MM.1S (cell line): ENCODE results near the gene TRIM41.

Source experiments
- DNase-seq: peaks from one replicate; pipeline ENCODE4 v3.0.0-alpha.2; 2015
- H2AFZ ChIP-seq: fragments of 300-600 bp; sonication (generic); 2 replicates; pipeline ENCODE4 v1.6.0; 2016; ENCODE audit warnings: antibody characterized with exemption, low read length
- H3F3A ChIP-seq: fragments of 300-600 bp; sonication (generic); 2 replicates; pipeline ENCODE4 v1.6.1; 2016; ENCODE audit warnings: mild to moderate bottlenecking, antibody characterized with exemption, low read length, moderate library complexity, mixed read lengths; ENCODE audit not compliant: insufficient read depth
- H3K27ac ChIP-seq: fragments of 300-600 bp; sonication (generic); 2 replicates; pipeline ENCODE4 v1.5.1; 2016; ENCODE audit warnings: mild to moderate bottlenecking, low read length
- H3K27me3 ChIP-seq: fragments of 300-600 bp; sonication (generic); replicated peaks from 2 replicates; pipeline ENCODE4 v1.6.0; 2016; ENCODE audit warnings: low read length; ENCODE audit not compliant: insufficient read depth
- H3K36me3 ChIP-seq: fragments of 300-600 bp; sonication (generic); replicated peaks from 2 replicates; pipeline ENCODE4 v1.6.1; 2016; ENCODE audit warnings: mild to moderate bottlenecking, low read length, mixed read lengths; ENCODE audit not compliant: insufficient read depth
- H3K4me1 ChIP-seq: fragments of 300-600 bp; sonication (generic); 2 replicates; pipeline ENCODE4 v1.6.1; 2016; ENCODE audit warnings: low read length, mixed read lengths
- H3K4me2 ChIP-seq: fragments of 300-600 bp; sonication (generic); 2 replicates; pipeline ENCODE4 v1.6.0; 2016; ENCODE audit warnings: low read depth, low read length
- H3K4me3 ChIP-seq: fragments of 300-600 bp; sonication (generic); 2 replicates; pipeline ENCODE4 v1.5.1; 2016; ENCODE audit warnings: low read length, mixed read lengths
- H3K79me2 ChIP-seq: fragments of 300-600 bp; sonication (generic); 2 replicates; pipeline ENCODE4 v1.6.1; 2016; ENCODE audit warnings: mixed run types, low read length, mixed read lengths
- H3K9ac ChIP-seq: fragments of 300-600 bp; sonication (generic); 2 replicates; pipeline ENCODE4 v1.6.1; 2016; ENCODE audit warnings: low read length, mixed read lengths
- H3K9me2 ChIP-seq: fragments of 300-600 bp; sonication (generic); replicated peaks from 2 replicates; pipeline ENCODE4 v1.6.1; 2016; ENCODE audit warnings: mild to moderate bottlenecking, low read length, mixed read lengths; ENCODE audit not compliant: insufficient read depth
- H3K9me3 ChIP-seq: fragments of 300-600 bp; sonication (generic); replicated peaks from 2 replicates; pipeline ENCODE4 v1.6.1; 2016; ENCODE audit warnings: mild to moderate bottlenecking, low read length, mixed read lengths; ENCODE audit not compliant: insufficient read depth
- H4K20me1 ChIP-seq: fragments of 300-600 bp; sonication (generic); 2 replicates; pipeline ENCODE4 v1.6.1; 2016; ENCODE audit warnings: mild to moderate bottlenecking, low read length, moderate library complexity, mixed read lengths; ENCODE audit not compliant: insufficient read depth
- EZH2 ChIP-seq: fragments of 300-600 bp; sonication (generic); optimal IDR thresholded peaks from 2 replicates; pipeline ENCODE3; 2017; ENCODE audit warnings: low read depth, mild to moderate bottlenecking, antibody characterized with exemption, low read length, mixed read lengths
- EZH2phosphoT487 ChIP-seq: fragments of 300-600 bp; sonication (generic); IDR thresholded peaks from 2 replicates; pipeline ENCODE4 v1.6.1; 2018; ENCODE audit warnings: antibody characterized with exemption, low read length
- TF ChIP-seq, protein P1 (sequence below): fragments of 300-600 bp; sonication (generic); IDR thresholded peaks from 2 replicates; pipeline ENCODE4 v1.5.1; 2016; ENCODE audit warnings: antibody characterized with exemption, low read length, mixed read lengths

TRIM41 gene

DNA sequence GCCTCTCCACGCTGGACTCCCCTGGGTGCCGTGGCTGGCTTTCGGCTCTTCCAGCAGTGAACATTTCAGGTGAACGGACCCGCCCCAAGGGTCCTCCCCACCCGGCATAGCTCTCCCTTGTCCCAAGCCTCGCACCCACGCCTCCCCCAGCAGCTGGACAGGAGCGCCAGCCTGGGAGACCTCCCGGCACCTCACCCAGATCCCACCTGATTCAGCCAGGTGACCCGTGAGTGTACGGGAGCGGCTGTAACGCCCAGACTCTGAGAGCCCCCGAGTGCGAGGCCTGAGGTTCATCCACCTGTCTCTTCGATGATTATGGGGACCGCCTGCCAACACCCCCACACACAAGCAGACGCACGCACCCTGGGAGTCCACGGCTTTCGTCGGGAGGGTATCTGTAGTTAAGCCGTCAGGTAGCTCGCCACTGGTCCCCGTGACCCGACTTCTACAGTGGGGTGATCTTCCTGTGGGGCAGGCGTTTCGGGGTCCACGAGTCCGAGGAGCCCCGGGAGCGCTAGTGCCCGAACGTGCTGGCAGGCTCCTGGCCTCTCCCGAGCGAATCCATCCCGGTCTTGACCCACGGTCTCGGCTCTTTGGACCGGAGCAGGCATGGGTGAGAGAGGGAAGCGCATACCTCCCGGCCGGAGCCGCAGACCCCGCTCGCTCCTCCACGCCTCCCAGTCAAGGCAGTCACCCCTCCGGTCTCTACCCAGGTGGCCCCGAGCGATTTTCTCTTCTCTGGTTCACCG lies 32.9 kb upstream of the TRIM41 start:
- H3F3A ChIP-seq: peaks cover 34% of the 10 kb centered on the region; the same call in 1 of the 2 replicates
- no peaks in the 10 kb centered on the region for H3K9me3 ChIP-seq
- TF ChIP-seq EZH2phosphoT487 (no peak), EZH2 (no peak)
- TF ChIP-seq, protein P1, sequence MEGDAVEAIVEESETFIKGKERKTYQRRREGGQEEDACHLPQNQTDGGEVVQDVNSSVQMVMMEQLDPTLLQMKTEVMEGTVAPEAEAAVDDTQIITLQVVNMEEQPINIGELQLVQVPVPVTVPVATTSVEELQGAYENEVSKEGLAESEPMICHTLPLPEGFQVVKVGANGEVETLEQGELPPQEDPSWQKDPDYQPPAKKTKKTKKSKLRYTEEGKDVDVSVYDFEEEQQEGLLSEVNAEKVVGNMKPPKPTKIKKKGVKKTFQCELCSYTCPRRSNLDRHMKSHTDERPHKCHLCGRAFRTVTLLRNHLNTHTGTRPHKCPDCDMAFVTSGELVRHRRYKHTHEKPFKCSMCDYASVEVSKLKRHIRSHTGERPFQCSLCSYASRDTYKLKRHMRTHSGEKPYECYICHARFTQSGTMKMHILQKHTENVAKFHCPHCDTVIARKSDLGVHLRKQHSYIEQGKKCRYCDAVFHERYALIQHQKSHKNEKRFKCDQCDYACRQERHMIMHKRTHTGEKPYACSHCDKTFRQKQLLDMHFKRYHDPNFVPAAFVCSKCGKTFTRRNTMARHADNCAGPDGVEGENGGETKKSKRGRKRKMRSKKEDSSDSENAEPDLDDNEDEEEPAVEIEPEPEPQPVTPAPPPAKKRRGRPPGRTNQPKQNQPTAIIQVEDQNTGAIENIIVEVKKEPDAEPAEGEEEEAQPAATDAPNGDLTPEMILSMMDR: no peak
- H2AFZ ChIP-seq: peak overlapping the region; percentile 87
- H3K79me2 ChIP-seq: no peaks in the 10 kb centered on the region
- H3K36me3 ChIP-seq: no peaks in the 10 kb centered on the region
- H4K20me1 ChIP-seq: no peaks in the 10 kb centered on the region
- H3K4me2 ChIP-seq: peak overlapping the region; percentile 99
- H3K9me2 ChIP-seq: no peaks in the 10 kb centered on the region
- peak overlapping the region; percentile 66; the same call in 1 of the 2 replicates for H3K9ac ChIP-seq
- DNase-seq: no peak
- H3K27ac ChIP-seq: no peak overlapping the region; the same call in 1 of the 2 replicates
- H3K27me3 ChIP-seq: no peaks in the 10 kb centered on the region
- H3K4me1 ChIP-seq: no peaks in the 10 kb centered on the region
- peak overlapping the region; percentile 95 for H3K4me3 ChIP-seq

- H3K9me3 ChIP-seq: no peaks in the 10 kb centered on the region
- H3K4me1 ChIP-seq: no peaks in the 10 kb centered on the region
- H3K27me3 ChIP-seq: no peaks in the 10 kb centered on the region
- peak; percentile 65 for DNase-seq
- peaks cover 34% of the 10 kb centered on the region; the same call in 1 of the 2 replicates for H3F3A ChIP-seq
- peak overlapping the region; percentile 95 for H3K4me3 ChIP-seq
- TF ChIP-seq, protein P1: peak; percentile 27
- no peak for TF ChIP-seq EZH2phosphoT487
- TF ChIP-seq EZH2: no peak
- no peaks in the 10 kb centered on the region for H3K79me2 ChIP-seq
- peak overlapping the region; percentile 99 for H3K4me2 ChIP-seq
- no peaks in the 10 kb centered on the region for H3K36me3 ChIP-seq
- no peaks in the 10 kb centered on the region for H4K20me1 ChIP-seq
- H3K9ac ChIP-seq: peak overlapping the region; percentile 66; the same call in 1 of the 2 replicates
- peak overlapping the region; percentile 72; the same call in 1 of the 2 replicates for H3K27ac ChIP-seq
- peak overlapping the region; percentile 87 for H2AFZ ChIP-seq
- no peaks in the 10 kb centered on the region for H3K9me2 ChIP-seq
Observed at GRCh38 chr5:181190711-181191525, 32.2 kb upstream of the TRIM41 start.

GRCh38 chr5:181191526-181192336 lies 31.4 kb upstream of the TRIM41 start:
- peak overlapping the region; percentile 95 for H3K4me3 ChIP-seq
- no peaks in the 10 kb centered on the region for H3K36me3 ChIP-seq
- no peaks in the 10 kb centered on the region for H4K20me1 ChIP-seq
- TF ChIP-seq, protein P1: no peak
- no peak for TF ChIP-seq EZH2
- H3K79me2 ChIP-seq: no peaks in the 10 kb centered on the region
- H2AFZ ChIP-seq: peak overlapping the region; percentile 87
- no peaks in the 10 kb centered on the region for H3K9me2 ChIP-seq
- H3K9ac ChIP-seq: peak overlapping the region; percentile 66
- H3K9me3 ChIP-seq: no peaks in the 10 kb centered on the region
- peak overlapping the region; percentile 72; the same call in 1 of the 2 replicates for H3K27ac ChIP-seq
- H3K4me2 ChIP-seq: peak overlapping the region; percentile 99
- peaks cover 34% of the 10 kb centered on the region; the same call in 1 of the 2 replicates for H3F3A ChIP-seq
- no peaks in the 10 kb centered on the region for H3K4me1 ChIP-seq
- no peaks in the 10 kb centered on the region for H3K27me3 ChIP-seq
- DNase-seq: peak; percentile 96
